GM12878 (cell line): ENCODE data around the gene LSM3. TPM values are rescaled to one million over a fixed set of nuclear protein-coding genes. Genes with fewer than 3 reads are reported as not detected.

ENCODE experiments used
- CBX5 ChIP-seq: sonication (generic); IDR thresholded peaks from 2 replicates; pipeline ENCODE4 v1.6.1; 2016; ENCODE audit warnings: low read depth, moderate library complexity, mild to moderate bottlenecking, inconsistent platforms
- CHD2 ChIP-seq: IDR thresholded peaks from 2 replicates; pipeline ENCODE4 v1.6.1; 2011; ENCODE audit warnings: low read depth, low read length, improper control_type of control experiment, borderline replicate concordance
- DPF2 ChIP-seq: fragments of 450-650 bp; IDR thresholded peaks from 2 replicates; pipeline ENCODE4 v1.6.1; 2017; ENCODE audit warnings: mild to moderate bottlenecking
- ESRRA ChIP-seq: IDR thresholded peaks from 2 replicates; pipeline ENCODE4 v1.6.1; 2012; ENCODE audit warnings: mild to moderate bottlenecking, low read length, improper control_type of control experiment
- GABPA ChIP-seq: IDR thresholded peaks from 2 replicates; pipeline ENCODE4 v1.6.1; 2014; ENCODE audit warnings: antibody characterized with exemption, low read depth, mild to moderate bottlenecking, inconsistent platforms
- NR2C1 ChIP-seq: fragments of 450-650 bp; IDR thresholded peaks from 2 replicates; pipeline ENCODE4 v1.6.1; 2017; ENCODE audit warnings: antibody characterized with exemption, mild to moderate bottlenecking, moderate library complexity
- NR2F1 ChIP-seq: fragments of 450-650 bp; conservative IDR thresholded peaks from 2 replicates; pipeline ENCODE4 v1.6.1; 2017; ENCODE audit warnings: mild to moderate bottlenecking
- PAX5 ChIP-seq: IDR thresholded peaks from 2 replicates; pipeline ENCODE4 v1.6.1; 2011; ENCODE audit warnings: low read depth, low read length, borderline replicate concordance
- POLR2AphosphoS2 ChIP-seq: IDR thresholded peaks from 2 replicates; pipeline ENCODE4 v1.6.1; 2011; ENCODE audit warnings: low read depth, mild to moderate bottlenecking, low read length, improper control_type of control experiment, moderate library complexity
- RAD51 ChIP-seq: fragments of 450-650 bp; IDR thresholded peaks from 2 replicates; pipeline ENCODE4 v1.6.1; 2016; ENCODE audit warnings: moderate library complexity, mild to moderate bottlenecking, inconsistent platforms
- RB1 ChIP-seq: fragments of 450-650 bp; formaldehyde crosslinking; IDR thresholded peaks from 2 replicates; pipeline ENCODE4 v1.6.1; 2017; ENCODE audit warnings: mild to moderate bottlenecking, borderline replicate concordance
- SREBF2 ChIP-seq: IDR thresholded peaks from 2 replicates; pipeline ENCODE4 v1.6.1; 2012; ENCODE audit warnings: mild to moderate bottlenecking, low read length
- YY1 ChIP-seq: IDR thresholded peaks from 2 replicates; pipeline ENCODE4 v1.6.1; 2011; ENCODE audit warnings: low read depth, mild to moderate bottlenecking, low read length
- ZNF384 ChIP-seq: IDR thresholded peaks from 2 replicates; pipeline ENCODE4 v1.6.1; 2012; ENCODE audit warnings: low read depth, mild to moderate bottlenecking, low read length, improper control_type of control experiment, borderline replicate concordance
- polyA plus RNA-seq, 11 experiments: library from polyadenylated mRNA; depleted of rRNA in 4 of 11; unstranded in 6 of 11; stranded (reverse) in 5 of 11; fragments of >200 nt; fragmentation: Nextera tagmentation in 4 of 11; fragmentation: Illumina TruSeq in 1 of 11; extraction: Ambion mirVana in 4 of 11; extraction: Trizol in 1 of 11; gene quantifications; 1 replicate in 1 of 11; 2 replicates in 10 of 11; pipeline versions ENCODE4 v1.2.1 to v1.2.3, GENCODE V29; 2011 to 2016; ENCODE audit warnings: inconsistent platforms in 2 of 11, missing spikeins in 2 of 11, low read depth in 1 of 11
- total RNA-seq, 4 experiments: library from RNA; depleted of rRNA in 3 of 4; stranded (reverse); fragments of >200 nt in 3 of 4; fragmentation: Illumina TruSeq in 1 of 4; extraction: Trizol in 1 of 4; gene quantifications; 2 replicates each; pipeline versions ENCODE4 v1.2.1 to v1.2.3, GENCODE V29; 2013 to 2021
- TF ChIP-seq, protein P1 (sequence below): IDR thresholded peaks from 2 replicates; pipeline ENCODE4 v1.6.1; 2012; ENCODE audit warnings: mild to moderate bottlenecking, low read depth, low read length
- TF ChIP-seq, protein P2 (sequence below): fragments of 450-650 bp; IDR thresholded peaks from 2 replicates; pipeline ENCODE4 v1.6.1; 2017; ENCODE audit warnings: mild to moderate bottlenecking, moderate library complexity
- TF ChIP-seq, protein P3 (sequence below): IDR thresholded peaks from 2 replicates; pipeline ENCODE4 v1.6.1; 2012; ENCODE audit warnings: improper control_type of control experiment, low read depth, low read length; ENCODE audit not compliant: insufficient replicate concordance

LSM3 gene
- total and polyA plus RNA-seq, 10 of the 15 experiments (the other 5 are each of a cell fraction or from before 2014, with no cell fraction given): 15.5 to 111 (median 29.1) TPM

DNA sequence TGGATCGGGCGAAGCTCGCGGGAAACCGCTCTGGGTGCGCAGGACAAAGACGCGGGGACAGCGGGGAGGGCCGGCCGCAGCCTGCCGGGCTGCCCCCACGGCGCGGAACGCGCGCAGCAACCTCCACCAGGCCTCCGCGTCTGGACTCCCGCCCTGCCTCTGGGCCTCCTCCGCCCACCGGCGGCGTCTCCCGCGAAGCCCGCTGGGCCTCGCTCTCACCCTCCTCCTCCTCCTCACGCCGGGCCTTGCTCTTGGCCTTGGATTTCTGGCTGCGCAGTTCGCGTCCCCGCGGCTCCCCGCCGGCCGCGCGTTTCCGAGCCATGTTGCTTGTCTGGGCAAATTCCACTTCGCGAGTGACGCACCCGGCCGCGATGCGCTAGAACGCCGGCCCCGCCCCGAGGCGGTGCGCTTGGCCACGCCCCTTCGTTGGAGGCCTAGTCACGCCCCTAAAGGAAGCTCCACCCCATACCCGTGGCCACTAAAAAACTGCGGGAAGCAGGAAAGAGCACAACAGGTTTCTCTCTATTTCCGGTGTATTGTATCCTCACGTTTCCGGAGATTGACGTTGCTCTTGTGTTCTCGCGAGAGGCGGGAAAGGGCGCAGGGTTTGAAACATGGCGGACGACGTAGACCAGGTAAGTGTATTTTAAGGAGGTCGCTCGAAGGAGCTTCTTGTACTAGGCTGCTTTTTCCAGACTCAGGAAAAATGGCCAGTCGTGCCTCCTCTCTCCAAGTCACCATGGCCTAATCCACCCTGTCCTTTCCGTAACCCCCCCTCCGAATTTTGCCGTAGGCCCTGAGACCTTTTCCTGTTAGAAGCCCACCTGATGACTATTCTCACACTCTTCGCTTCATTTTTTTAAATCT lies at the start of gene LSM3, which contains the start of gene XPC (continued):
- TF ChIP-seq, protein P1, sequence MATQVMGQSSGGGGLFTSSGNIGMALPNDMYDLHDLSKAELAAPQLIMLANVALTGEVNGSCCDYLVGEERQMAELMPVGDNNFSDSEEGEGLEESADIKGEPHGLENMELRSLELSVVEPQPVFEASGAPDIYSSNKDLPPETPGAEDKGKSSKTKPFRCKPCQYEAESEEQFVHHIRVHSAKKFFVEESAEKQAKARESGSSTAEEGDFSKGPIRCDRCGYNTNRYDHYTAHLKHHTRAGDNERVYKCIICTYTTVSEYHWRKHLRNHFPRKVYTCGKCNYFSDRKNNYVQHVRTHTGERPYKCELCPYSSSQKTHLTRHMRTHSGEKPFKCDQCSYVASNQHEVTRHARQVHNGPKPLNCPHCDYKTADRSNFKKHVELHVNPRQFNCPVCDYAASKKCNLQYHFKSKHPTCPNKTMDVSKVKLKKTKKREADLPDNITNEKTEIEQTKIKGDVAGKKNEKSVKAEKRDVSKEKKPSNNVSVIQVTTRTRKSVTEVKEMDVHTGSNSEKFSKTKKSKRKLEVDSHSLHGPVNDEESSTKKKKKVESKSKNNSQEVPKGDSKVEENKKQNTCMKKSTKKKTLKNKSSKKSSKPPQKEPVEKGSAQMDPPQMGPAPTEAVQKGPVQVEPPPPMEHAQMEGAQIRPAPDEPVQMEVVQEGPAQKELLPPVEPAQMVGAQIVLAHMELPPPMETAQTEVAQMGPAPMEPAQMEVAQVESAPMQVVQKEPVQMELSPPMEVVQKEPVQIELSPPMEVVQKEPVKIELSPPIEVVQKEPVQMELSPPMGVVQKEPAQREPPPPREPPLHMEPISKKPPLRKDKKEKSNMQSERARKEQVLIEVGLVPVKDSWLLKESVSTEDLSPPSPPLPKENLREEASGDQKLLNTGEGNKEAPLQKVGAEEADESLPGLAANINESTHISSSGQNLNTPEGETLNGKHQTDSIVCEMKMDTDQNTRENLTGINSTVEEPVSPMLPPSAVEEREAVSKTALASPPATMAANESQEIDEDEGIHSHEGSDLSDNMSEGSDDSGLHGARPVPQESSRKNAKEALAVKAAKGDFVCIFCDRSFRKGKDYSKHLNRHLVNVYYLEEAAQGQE: 0 out of 2 replicates have a peak, but pooled peaks have one; percentile 6
- peak; percentile 31; the same call in 1 of the 2 replicates for TF ChIP-seq RAD51
- TF ChIP-seq GABPA: peak; percentile 87
- TF ChIP-seq ESRRA: no peak
- no peak for TF ChIP-seq ZNF384
- TF ChIP-seq NR2F1: no peak; the same call in 1 of the 2 replicates
- peak; percentile 49; the same call in 1 of the 2 replicates for TF ChIP-seq NR2C1
- peak; percentile 94 for TF ChIP-seq RB1
- peak; percentile 96 for TF ChIP-seq YY1
- peak; percentile 68 for TF ChIP-seq DPF2
- TF ChIP-seq, protein P2, sequence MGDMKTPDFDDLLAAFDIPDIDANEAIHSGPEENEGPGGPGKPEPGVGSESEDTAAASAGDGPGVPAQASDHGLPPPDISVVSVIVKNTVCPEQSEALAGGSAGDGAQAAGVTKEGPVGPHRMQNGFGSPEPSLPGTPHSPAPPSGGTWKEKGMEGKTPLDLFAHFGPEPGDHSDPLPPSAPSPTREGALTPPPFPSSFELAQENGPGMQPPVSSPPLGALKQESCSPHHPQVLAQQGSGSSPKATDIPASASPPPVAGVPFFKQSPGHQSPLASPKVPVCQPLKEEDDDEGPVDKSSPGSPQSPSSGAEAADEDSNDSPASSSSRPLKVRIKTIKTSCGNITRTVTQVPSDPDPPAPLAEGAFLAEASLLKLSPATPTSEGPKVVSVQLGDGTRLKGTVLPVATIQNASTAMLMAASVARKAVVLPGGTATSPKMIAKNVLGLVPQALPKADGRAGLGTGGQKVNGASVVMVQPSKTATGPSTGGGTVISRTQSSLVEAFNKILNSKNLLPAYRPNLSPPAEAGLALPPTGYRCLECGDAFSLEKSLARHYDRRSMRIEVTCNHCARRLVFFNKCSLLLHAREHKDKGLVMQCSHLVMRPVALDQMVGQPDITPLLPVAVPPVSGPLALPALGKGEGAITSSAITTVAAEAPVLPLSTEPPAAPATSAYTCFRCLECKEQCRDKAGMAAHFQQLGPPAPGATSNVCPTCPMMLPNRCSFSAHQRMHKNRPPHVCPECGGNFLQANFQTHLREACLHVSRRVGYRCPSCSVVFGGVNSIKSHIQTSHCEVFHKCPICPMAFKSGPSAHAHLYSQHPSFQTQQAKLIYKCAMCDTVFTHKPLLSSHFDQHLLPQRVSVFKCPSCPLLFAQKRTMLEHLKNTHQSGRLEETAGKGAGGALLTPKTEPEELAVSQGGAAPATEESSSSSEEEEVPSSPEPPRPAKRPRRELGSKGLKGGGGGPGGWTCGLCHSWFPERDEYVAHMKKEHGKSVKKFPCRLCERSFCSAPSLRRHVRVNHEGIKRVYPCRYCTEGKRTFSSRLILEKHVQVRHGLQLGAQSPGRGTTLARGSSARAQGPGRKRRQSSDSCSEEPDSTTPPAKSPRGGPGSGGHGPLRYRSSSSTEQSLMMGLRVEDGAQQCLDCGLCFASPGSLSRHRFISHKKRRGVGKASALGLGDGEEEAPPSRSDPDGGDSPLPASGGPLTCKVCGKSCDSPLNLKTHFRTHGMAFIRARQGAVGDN: peak; percentile 73
- no peak for TF ChIP-seq PAX5
- TF ChIP-seq SREBF2: no peak
- TF ChIP-seq, protein P3, sequence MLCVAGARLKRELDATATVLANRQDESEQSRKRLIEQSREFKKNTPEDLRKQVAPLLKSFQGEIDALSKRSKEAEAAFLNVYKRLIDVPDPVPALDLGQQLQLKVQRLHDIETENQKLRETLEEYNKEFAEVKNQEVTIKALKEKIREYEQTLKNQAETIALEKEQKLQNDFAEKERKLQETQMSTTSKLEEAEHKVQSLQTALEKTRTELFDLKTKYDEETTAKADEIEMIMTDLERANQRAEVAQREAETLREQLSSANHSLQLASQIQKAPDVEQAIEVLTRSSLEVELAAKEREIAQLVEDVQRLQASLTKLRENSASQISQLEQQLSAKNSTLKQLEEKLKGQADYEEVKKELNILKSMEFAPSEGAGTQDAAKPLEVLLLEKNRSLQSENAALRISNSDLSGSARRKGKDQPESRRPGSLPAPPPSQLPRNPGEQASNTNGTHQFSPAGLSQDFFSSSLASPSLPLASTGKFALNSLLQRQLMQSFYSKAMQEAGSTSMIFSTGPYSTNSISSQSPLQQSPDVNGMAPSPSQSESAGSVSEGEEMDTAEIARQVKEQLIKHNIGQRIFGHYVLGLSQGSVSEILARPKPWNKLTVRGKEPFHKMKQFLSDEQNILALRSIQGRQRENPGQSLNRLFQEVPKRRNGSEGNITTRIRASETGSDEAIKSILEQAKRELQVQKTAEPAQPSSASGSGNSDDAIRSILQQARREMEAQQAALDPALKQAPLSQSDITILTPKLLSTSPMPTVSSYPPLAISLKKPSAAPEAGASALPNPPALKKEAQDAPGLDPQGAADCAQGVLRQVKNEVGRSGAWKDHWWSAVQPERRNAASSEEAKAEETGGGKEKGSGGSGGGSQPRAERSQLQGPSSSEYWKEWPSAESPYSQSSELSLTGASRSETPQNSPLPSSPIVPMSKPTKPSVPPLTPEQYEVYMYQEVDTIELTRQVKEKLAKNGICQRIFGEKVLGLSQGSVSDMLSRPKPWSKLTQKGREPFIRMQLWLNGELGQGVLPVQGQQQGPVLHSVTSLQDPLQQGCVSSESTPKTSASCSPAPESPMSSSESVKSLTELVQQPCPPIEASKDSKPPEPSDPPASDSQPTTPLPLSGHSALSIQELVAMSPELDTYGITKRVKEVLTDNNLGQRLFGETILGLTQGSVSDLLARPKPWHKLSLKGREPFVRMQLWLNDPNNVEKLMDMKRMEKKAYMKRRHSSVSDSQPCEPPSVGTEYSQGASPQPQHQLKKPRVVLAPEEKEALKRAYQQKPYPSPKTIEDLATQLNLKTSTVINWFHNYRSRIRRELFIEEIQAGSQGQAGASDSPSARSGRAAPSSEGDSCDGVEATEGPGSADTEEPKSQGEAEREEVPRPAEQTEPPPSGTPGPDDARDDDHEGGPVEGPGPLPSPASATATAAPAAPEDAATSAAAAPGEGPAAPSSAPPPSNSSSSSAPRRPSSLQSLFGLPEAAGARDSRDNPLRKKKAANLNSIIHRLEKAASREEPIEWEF: no peak
- TF ChIP-seq CHD2: peak; percentile 100
- TF ChIP-seq POLR2AphosphoS2: peak; percentile 74; the same call in 1 of the 2 replicates
- TF ChIP-seq CBX5: no peak
